Thoracic aorta (tissue), 2 donors: ENCODE data around the gene UBE2H. TPM values are rescaled to one million over a fixed set of nuclear protein-coding genes. Genes with fewer than 3 reads are reported as not detected.

ENCODE experiments used
- ATAC-seq: fragments of 150-250 bp; one replicate; pipeline ENCODE4 v1.8.0; 2017; ENCODE audit warnings: low read depth; ENCODE audit not compliant: insufficient number of reproducible peaks, low FRiP score
- DNase-seq: peaks from one replicate; pipeline ENCODE4 v3.0.0-alpha.2; 2020; ENCODE audit warnings: low spot score
- H3K27ac ChIP-seq, 2 donors: fragments of 200-600 bp; sonication (generic); 1 replicate in 1 of 2; 2 replicates in 1 of 2; pipeline ENCODE4 v1.5.1; 2016; ENCODE audit warnings: mild to moderate bottlenecking in 2 of 2, moderate library complexity in 2 of 2
- H3K27me3 ChIP-seq: fragments of 200-600 bp; sonication (generic); replicated peaks from 2 replicates; pipeline ENCODE4 v1.6.0; 2016; ENCODE audit warnings: mild to moderate bottlenecking; ENCODE audit not compliant: insufficient read depth
- H3K36me3 ChIP-seq: fragments of 200-600 bp; sonication (generic); one replicate; pipeline ENCODE4 v1.5.1; 2016
- H3K4me1 ChIP-seq, 2 donors: fragments of 200-600 bp; sonication (generic); 1 replicate in 1 of 2; 2 replicates in 1 of 2; pipeline versions ENCODE4 v1.5.1 to v1.6.0; 2016; ENCODE audit warnings: low read depth in 2 of 2, mild to moderate bottlenecking in 1 of 2; ENCODE audit not compliant: control insufficient read depth in 1 of 2
- H3K4me3 ChIP-seq: fragments of 200-600 bp; sonication (generic); 2 replicates; pipeline ENCODE4 v1.5.1; 2016; ENCODE audit warnings: mild to moderate bottlenecking
- H3K9me3 ChIP-seq: fragments of 200-600 bp; sonication (generic); 2 replicates; pipeline ENCODE4 v1.5.1; 2016
- CTCF ChIP-seq: fragments of 200-600 bp; sonication (generic); IDR thresholded peaks from one replicate; pipeline ENCODE4 v1.5.1; 2019; ENCODE audit warnings: antibody characterized with exemption
- total RNA-seq, 2 donors: library from RNA; depleted of rRNA; stranded (reverse); fragments of >200 nt; gene quantifications; one replicate each; pipeline versions ENCODE4 v1.1.0 to v1.2.3, GENCODE V29; 2016

UBE2H gene
- total RNA-seq, 2 donors from 2014 or later: 136 to 158 TPM

- no peaks in the 10 kb centered on the region for H3K36me3 ChIP-seq
- no peak overlapping the region for H3K27ac ChIP-seq
- H3K27me3 ChIP-seq: no peaks in the 10 kb centered on the region
- ATAC-seq (no peak), DNase-seq (no peak)
- H3K4me1 ChIP-seq: peaks cover 0 to 9% of the 10 kb centered on the region in 2 donors
- no peak overlapping the region for H3K4me3 ChIP-seq
- no peak for TF ChIP-seq CTCF
- H3K9me3 ChIP-seq: no peaks in the 10 kb centered on the region
Observed at GRCh38 chr7:129933627-129934026, 19.1 kb downstream of the UBE2H start.

GRCh38 chr7:129926618-129927017 lies 26.1 kb downstream of the UBE2H start:
- H3K9me3 ChIP-seq: no peaks in the 10 kb centered on the region
- no peak overlapping the region for H3K4me3 ChIP-seq
- TF ChIP-seq CTCF: no peak
- no peaks in the 10 kb centered on the region for H3K36me3 ChIP-seq
- peaks cover 27 to 50% of the 10 kb centered on the region in 2 donors for H3K4me1 ChIP-seq
- H3K27me3 ChIP-seq: no peaks in the 10 kb centered on the region
- H3K27ac ChIP-seq: no peak overlapping the region
- DNase-seq (no peak), ATAC-seq (no peak)

- ATAC-seq: no peak
- Histone ChIP-seq H3K27ac (peak overlapping the region; percentile 2 to 59), H3K4me3 (peak overlapping the region; percentile 12)
Observed at GRCh38 chr7:129925416-129926002, 27.3 kb downstream of the UBE2H start.

GRCh38 chr7:129924602-129925001 lies 28.2 kb downstream of the UBE2H start:
- peaks cover 27 to 59% of the 10 kb centered on the region in 2 donors for H3K4me1 ChIP-seq
- TF ChIP-seq CTCF: no peak
- H3K27me3 ChIP-seq: no peaks in the 10 kb centered on the region
- DNase-seq (no peak), ATAC-seq (no peak)
- no peak overlapping the region for H3K4me3 ChIP-seq
- peak overlapping the region in 1 of 2 donors; percentile 59 for H3K27ac ChIP-seq
- no peaks in the 10 kb centered on the region for H3K36me3 ChIP-seq
- H3K9me3 ChIP-seq: no peaks in the 10 kb centered on the region

More at GRCh38 chr7:129925416-129926002, 27.3 kb downstream of the UBE2H start:
- Histone ChIP-seq H3K27me3 (no peaks in the 10 kb centered on the region), H3K4me1 (peaks cover 27 to 58% of the 10 kb centered on the region in 2 donors), H3K9me3 (no peaks in the 10 kb centered on the region), H3K36me3 (no peaks in the 10 kb centered on the region)
- TF ChIP-seq CTCF: no peak
- no peak for DNase-seq

- Histone ChIP-seq H3K4me1 (peaks cover 29 to 67% of the 10 kb centered on the region in 2 donors), H3K9me3 (no peaks in the 10 kb centered on the region)
Observed at GRCh38 chr7:129923709-129924108, 29.1 kb downstream of the UBE2H start.

More at GRCh38 chr7:129923709-129924108, 29.1 kb downstream of the UBE2H start:
- no peak for TF ChIP-seq CTCF
- ATAC-seq: no peak
- Histone ChIP-seq H3K27ac (peak overlapping the region; percentile 1 to 59), H3K27me3 (no peaks in the 10 kb centered on the region), H3K36me3 (no peaks in the 10 kb centered on the region), H3K4me3 (no peak overlapping the region)
- DNase-seq: no peak
